Airway epithelial cell (primary cell): ENCODE measurements around the gene CLEC18A. TPM values are rescaled to one million over a fixed set of nuclear protein-coding genes. Genes with fewer than 3 reads are reported as not detected.

Source experiments
- total RNA-seq: library from RNA; depleted of rRNA; stranded (reverse); fragments of >200 nt; gene quantifications from 2 replicates; pipeline ENCODE4 v1.2.3, GENCODE V29; 2015

CLEC18A gene
- 0.05 and 0.07 TPM in 2 replicates for total RNA-seq

DNA sequence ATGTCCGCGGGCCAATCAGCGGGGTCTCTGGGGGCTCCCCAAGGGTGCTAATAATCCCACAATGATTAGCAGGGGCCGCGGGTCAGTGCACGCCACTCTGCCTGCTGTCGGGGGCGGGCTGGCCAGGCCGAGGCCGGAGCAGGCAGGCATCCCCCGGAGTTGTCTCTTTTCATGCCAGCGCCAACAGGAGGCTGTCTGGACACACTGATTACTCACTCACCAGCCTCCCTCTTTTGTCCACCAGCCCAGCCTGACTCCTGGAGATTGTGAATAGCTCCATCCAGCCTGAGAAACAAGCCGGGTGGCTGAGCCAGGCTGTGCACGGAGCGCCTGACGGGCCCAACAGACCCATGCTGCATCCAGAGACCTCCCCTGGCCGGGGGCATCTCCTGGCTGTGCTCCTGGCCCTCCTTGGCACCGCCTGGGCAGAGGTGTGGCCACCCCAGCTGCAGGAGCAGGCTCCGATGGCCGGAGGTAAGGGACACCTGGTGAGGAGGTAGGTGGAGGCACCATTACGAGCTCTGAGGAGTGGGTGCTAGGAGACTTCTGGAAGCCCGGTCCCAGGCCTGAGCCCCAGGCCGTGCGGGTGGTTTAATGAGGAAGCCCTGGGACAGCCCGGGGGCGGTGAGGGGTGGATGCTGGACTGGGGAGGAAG is at the start of gene CLEC18A:
Gene CLEC18A (plus strand): TSS at position 318 of the 655 bp plus-strand sequence. CDS start 33 bp downstream, at position 351.

Other genes starting within 250 kb of the CLEC18A start
- 159 TPM in 2 replicates for gene NQO1, start 224.8 kb upstream of the CLEC18A start, total RNA-seq
- gene NOB1, start 196.4 kb upstream of the CLEC18A start, total RNA-seq, result 39.8 and 47.3 TPM in 2 replicates
- 16.5 and 17.4 TPM in 2 replicates for gene WWP2, start 189.0 kb upstream of the CLEC18A start, total RNA-seq
- 9.2 and 13.7 TPM in 2 replicates for gene PDPR, start 163.0 kb downstream of the CLEC18A start, total RNA-seq
- 0.14 TPM in 1 of 2 replicates, not detected in the other for gene CLEC18C, start 222.5 kb downstream of the CLEC18A start, total RNA-seq